A549 (cell line): Measurements from ENCODE around the gene SLC29A4. TPM values are rescaled to one million over a fixed set of nuclear protein-coding genes. Genes with fewer than 3 reads are reported as not detected.
"Not testable (repeated sequence)": the region's sequence is repeated elsewhere in the genome, so short reads cannot be mapped to it uniquely, and the experiment has no call there.

Source experiments
- ATAC-seq, 2 experiments: fragments of 200-7000 bp in 1 of 2; fragments of >200 bp in 1 of 2; cut with Nextera tagmentation in 1 of 2; cut with Tn5 transposase in 1 of 2; 3 replicates each; pipeline versions ENCODE4 v1.8.0 to v1.9.1; 2018 to 2020; ENCODE audit warnings: mild to moderate bottlenecking in 1 of 2, moderate library complexity in 1 of 2
- CTCF ChIA-PET: fragments of 300-600 bp; sonication (Branson Sonifier 250); formaldehyde crosslinking; extraction: SDS; loops from one replicate; lab custom pipeline; 2021; ENCODE audit warnings: antibody characterized with exemption, inconsistent platforms; lab: Yijun Ruan, JAX
- POLR2A ChIA-PET: fragments of 350-600 bp; formaldehyde crosslinking; extraction: SDS; loops from one replicate; lab custom pipeline; 2021; ENCODE audit warnings: antibody characterized with exemption, inconsistent platforms; lab: Yijun Ruan, JAX
- DNase-seq, 2 experiments: peaks; one replicate each; pipeline versions ENCODE4 v3.0.0 to v3.0.0-alpha.2; 2011 to 2016; ENCODE audit warnings: low read depth in 1 of 2, low spot score in 1 of 2
- FAIRE-seq: peaks from 2 replicates; lab custom pipeline; 2011; peaks lifted over from hg19 to GRCh38; lab: Jason Lieb, UNC
- H3K27ac ChIP-seq, 2 experiments: fragments of >200 bp; sonication (Bioruptor Twin); formaldehyde crosslinking; 3 replicates each; pipeline ENCODE4 v1.5.1; 2016 to 2017
- H3K4me1 ChIP-seq: fragments of >200 bp; sonication (Bioruptor Twin); formaldehyde crosslinking; 3 replicates; pipeline ENCODE4 v1.6.1; 2016
- H3K4me2 ChIP-seq: fragments of >200 bp; sonication (Bioruptor Twin); formaldehyde crosslinking; 3 replicates; pipeline ENCODE4 v1.6.1; 2016
- H3K4me3 ChIP-seq: fragments of >200 bp; sonication (Bioruptor Twin); formaldehyde crosslinking; 3 replicates; pipeline ENCODE4 v1.5.1; 2016
- H3K9me3 ChIP-seq: fragments of >200 bp; sonication (Bioruptor Twin); formaldehyde crosslinking; 3 replicates; pipeline ENCODE4 v1.6.1; 2016
- BHLHE40 ChIP-seq: IDR thresholded peaks from 2 replicates; pipeline ENCODE4 v1.6.1; 2012; ENCODE audit warnings: low read depth, low read length, inconsistent platforms
- CHD4 ChIP-seq: fragments of 200-600 bp; sonication (generic); IDR thresholded peaks from 2 replicates; pipeline ENCODE4 v1.6.1; 2016; ENCODE audit warnings: antibody characterized with exemption, mild to moderate bottlenecking, borderline replicate concordance
- EHMT2 ChIP-seq: fragments of 200-600 bp; sonication (generic); IDR thresholded peaks from 2 replicates; pipeline ENCODE4 v1.6.1; 2016; ENCODE audit warnings: antibody characterized with exemption, low read depth, mild to moderate bottlenecking, moderate library complexity
- EP300 ChIP-seq, 2 experiments: fragments of >200 bp; sonication (Bioruptor Twin); formaldehyde crosslinking; IDR thresholded peaks; 2 replicates in 1 of 2; 3 replicates in 1 of 2; pipeline ENCODE4 v1.6.1; 2016 to 2017
- FOSL2 ChIP-seq, 2 experiments: fragments of 450-650 bp in 1 of 2; fragments of >200 bp in 1 of 2; sonication (Bioruptor Twin) in 1 of 2; formaldehyde crosslinking; IDR thresholded peaks; 2 replicates each; pipeline versions ENCODE4 v1.5.0 to v1.6.1; 2016 to 2020; ENCODE audit warnings: mild to moderate bottlenecking in 1 of 2, moderate library complexity in 1 of 2
- FOXS1 ChIP-seq: fragments of 250-450 bp; sonication (Bioruptor Pico); IDR thresholded peaks from 2 replicates; pipeline ENCODE4 v1.5.0; 2020; ENCODE audit warnings: mild to moderate bottlenecking, moderate library complexity
- HDAC2 ChIP-seq: fragments of 200-600 bp; sonication (generic); IDR thresholded peaks from 2 replicates; pipeline ENCODE4 v1.6.1; 2016
- HEYL ChIP-seq: fragments of 250-450 bp; sonication (Bioruptor Pico); IDR thresholded peaks from 2 replicates; pipeline ENCODE4 v1.8.0; 2021; ENCODE audit warnings: mild to moderate bottlenecking, moderate library complexity
- HMGXB4 ChIP-seq: fragments of 250-450 bp; sonication (Bioruptor Pico); IDR thresholded peaks from 2 replicates; pipeline ENCODE4 v1.5.0; 2021; ENCODE audit warnings: mild to moderate bottlenecking, moderate library complexity, borderline replicate concordance
- HOXA7 ChIP-seq: fragments of 250-450 bp; sonication (Bioruptor Pico); IDR thresholded peaks from 2 replicates; pipeline ENCODE4 v1.5.0; 2020; ENCODE audit warnings: mild to moderate bottlenecking, moderate library complexity
- JUN ChIP-seq, 2 experiments: fragments of >200 bp; sonication (Bioruptor Twin); formaldehyde crosslinking; IDR thresholded peaks; 2 replicates in 1 of 2; 3 replicates in 1 of 2; pipeline ENCODE4 v1.6.1; 2016 to 2017
- KDM1A ChIP-seq: fragments of 200-600 bp; sonication (generic); IDR thresholded peaks from 2 replicates; pipeline ENCODE4 v1.6.1; 2016; ENCODE audit warnings: low read depth, mild to moderate bottlenecking
- NFE2L2 ChIP-seq: fragments of 150-350 bp; conservative IDR thresholded peaks from 2 replicates; pipeline ENCODE4 v1.6.1; 2014; ENCODE audit warnings: low read length
- PHF8 ChIP-seq: fragments of 200-600 bp; sonication (generic); IDR thresholded peaks from 2 replicates; pipeline ENCODE4 v1.6.1; 2016; ENCODE audit warnings: low read depth, mild to moderate bottlenecking, antibody characterized with exemption, moderate library complexity, borderline replicate concordance
- POLR2AphosphoS2 ChIP-seq: conservative IDR thresholded peaks from 2 replicates; pipeline ENCODE4 v1.6.1; 2012; ENCODE audit warnings: low read length, improper control_type of control experiment, inconsistent platforms
- RAD21 ChIP-seq, 2 experiments: fragments of >200 bp in 1 of 2; sonication (Bioruptor Twin) in 1 of 2; formaldehyde crosslinking in 1 of 2; IDR thresholded peaks in 1 of 2; conservative IDR thresholded peaks in 1 of 2; 2 replicates in 1 of 2; 3 replicates in 1 of 2; pipeline ENCODE4 v1.6.1; 2012 to 2018; ENCODE audit warnings: inconsistent platforms in 1 of 2
- RARB ChIP-seq: fragments of 250-450 bp; sonication (Bioruptor Pico); IDR thresholded peaks from 2 replicates; pipeline ENCODE4 v1.8.0; 2021; ENCODE audit warnings: mild to moderate bottlenecking, moderate library complexity
- RFX5 ChIP-seq: fragments of 450-650 bp; IDR thresholded peaks from 2 replicates; pipeline ENCODE4 v1.7.1; 2014; ENCODE audit warnings: antibody characterized with exemption, mild to moderate bottlenecking, moderate library complexity
- SMC3 ChIP-seq: fragments of >200 bp; sonication (Bioruptor Twin); formaldehyde crosslinking; IDR thresholded peaks from 3 replicates; pipeline ENCODE4 v1.6.1; 2018; ENCODE audit warnings: inconsistent platforms
- TFCP2L1 ChIP-seq: fragments of 250-450 bp; sonication (Bioruptor Pico); IDR thresholded peaks from 2 replicates; pipeline ENCODE4 v1.5.0; 2021; ENCODE audit warnings: mild to moderate bottlenecking
- TP53 ChIP-seq: fragments of 250-450 bp; sonication (Bioruptor Pico); IDR thresholded peaks from 2 replicates; pipeline ENCODE4 v1.5.0; 2021; ENCODE audit warnings: mild to moderate bottlenecking, moderate library complexity
- ZFP36 ChIP-seq: fragments of 450-650 bp; IDR thresholded peaks from 2 replicates; pipeline ENCODE4 v1.6.1; 2014; ENCODE audit warnings: borderline replicate concordance; ENCODE audit not compliant: partially characterized antibody
- ZSCAN20 ChIP-seq: fragments of 250-450 bp; sonication (Bioruptor Pico); IDR thresholded peaks from 2 replicates; pipeline ENCODE4 v1.8.0; 2022; ENCODE audit warnings: mild to moderate bottlenecking, moderate library complexity
- WGBS: methylation state at CpG from one replicate; pipeline ENCODE4 v1.1.6; 2017; ENCODE audit errors: missing lambda C conversion rate; 5-methylcytosine and 5-hydroxymethylcytosine counted together
- polyA plus RNA-seq, 4 experiments: library from polyadenylated mRNA; depleted of rRNA in 3 of 4; stranded (reverse); fragments of >200 nt; fragmentation: RNase III in 1 of 4; extraction: RNeasy Plus Mini Kit Qiagen cat#74134 plus additional on column Dnase treatment in 1 of 4; gene quantifications; 2 replicates in 3 of 4; 3 replicates in 1 of 4; pipeline ENCODE4 v1.2.3, GENCODE V29; 2011 to 2017
- TF ChIP-seq, protein P1 (sequence below): fragments of >200 bp; sonication (Bioruptor Twin); formaldehyde crosslinking; IDR thresholded peaks from 3 replicates; pipeline ENCODE4 v1.5.1; 2016

The SLC29A4 gene
- polyA plus RNA-seq, 2 of the 4 experiments (the other 2 are of a cell fraction) = 11.5 to 12.6 TPM

GRCh38 chr7:5322621-5323410 lies 40.1 kb downstream of the SLC29A4 start:
- TF ChIP-seq RAD21 (conservative IDR thresholded peaks at IDR 0.05 in 1 of 2, IDR thresholded peaks at IDR 0.05 in 1 of 2) (no peak), ZSCAN20 (CRISPR knock-in tag) (no peak), BHLHE40 (no peak), RARB (CRISPR knock-in tag) (no peak), FOXS1 (CRISPR knock-in tag) (no peak), RFX5 (no peak), POLR2AphosphoS2 (no peak), HMGXB4 (CRISPR knock-in tag) (no peak), HEYL (CRISPR knock-in tag) (no peak), SMC3 (no peak), CHD4 (no peak)
- TF ChIP-seq, protein P1, sequence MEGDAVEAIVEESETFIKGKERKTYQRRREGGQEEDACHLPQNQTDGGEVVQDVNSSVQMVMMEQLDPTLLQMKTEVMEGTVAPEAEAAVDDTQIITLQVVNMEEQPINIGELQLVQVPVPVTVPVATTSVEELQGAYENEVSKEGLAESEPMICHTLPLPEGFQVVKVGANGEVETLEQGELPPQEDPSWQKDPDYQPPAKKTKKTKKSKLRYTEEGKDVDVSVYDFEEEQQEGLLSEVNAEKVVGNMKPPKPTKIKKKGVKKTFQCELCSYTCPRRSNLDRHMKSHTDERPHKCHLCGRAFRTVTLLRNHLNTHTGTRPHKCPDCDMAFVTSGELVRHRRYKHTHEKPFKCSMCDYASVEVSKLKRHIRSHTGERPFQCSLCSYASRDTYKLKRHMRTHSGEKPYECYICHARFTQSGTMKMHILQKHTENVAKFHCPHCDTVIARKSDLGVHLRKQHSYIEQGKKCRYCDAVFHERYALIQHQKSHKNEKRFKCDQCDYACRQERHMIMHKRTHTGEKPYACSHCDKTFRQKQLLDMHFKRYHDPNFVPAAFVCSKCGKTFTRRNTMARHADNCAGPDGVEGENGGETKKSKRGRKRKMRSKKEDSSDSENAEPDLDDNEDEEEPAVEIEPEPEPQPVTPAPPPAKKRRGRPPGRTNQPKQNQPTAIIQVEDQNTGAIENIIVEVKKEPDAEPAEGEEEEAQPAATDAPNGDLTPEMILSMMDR = no peak
- CTCF ChIA-PET = interaction anchor here (2.4 kb wide), 1 partner anchor 43 kb away, joined by 7 read pairs; no protein-coding TSS in a partner anchor
- 97% methylated on average over 22 of the region's 29 CpGs for WGBS
- H3K4me1 ChIP-seq = no peaks in the 10 kb centered on the region
- H3K27ac ChIP-seq = no peak overlapping the region
- POLR2A ChIA-PET = no interaction called here
- no peak overlapping the region for H3K4me2 ChIP-seq
- DNase-seq = no peak
- FAIRE-seq = no peak
- peaks cover 13% of the 10 kb centered on the region for H3K9me3 ChIP-seq
- H3K4me3 ChIP-seq = no peak overlapping the region
- no peak for ATAC-seq

GRCh38 chr7:5323800-5324781 lies 41.3 kb downstream of the SLC29A4 start:
- DNase-seq, POLR2A ChIA-PET, CTCF ChIA-PET, FAIRE-seq, H3K4me1 ChIP-seq, H3K4me2 ChIP-seq, H3K27ac ChIP-seq, H3K4me3 ChIP-seq, H3K9me3 ChIP-seq: not testable (repeated sequence)
- WGBS = 96% methylated on average over 18 of the region's 31 CpGs
- 0 out of 6 replicates have a peak, but pooled peaks of 1 of the 2 experiments have one; percentile 30 for ATAC-seq

GRCh38 chr7:5324961-5325360 lies 42.2 kb downstream of the SLC29A4 start:
- no peak overlapping the region for H3K4me3 ChIP-seq
- ChIA-PET CTCF (interaction anchor here (1.1 kb wide), 1 partner anchor 125 kb away, joined by 3 read pairs; no protein-coding TSS in a partner anchor), POLR2A (no interaction called here)
- no peak overlapping the region for H3K27ac ChIP-seq
- no peak for FAIRE-seq
- DNase-seq = no peak
- 0 out of 3 replicates have a peak, but pooled peaks cover 3% of the 10 kb centered on the region for H3K9me3 ChIP-seq
- H3K4me2 ChIP-seq = no peak overlapping the region
- 95% methylated on average over 10 of the region's 10 CpGs for WGBS
- TF ChIP-seq KDM1A (no peak), EHMT2 (no peak), NFE2L2 (no peak), EP300 (IDR thresholded peaks at IDR 0.05) (no peak), TFCP2L1 (no peak), TP53 (CRISPR knock-in tag) (no peak), ZFP36 (no peak), PHF8 (no peak), RARB (CRISPR knock-in tag) (no peak), HOXA7 (CRISPR knock-in tag) (no peak), BHLHE40 (no peak), RFX5 (no peak), FOSL2 (IDR thresholded peaks at IDR 0.05) (no peak), FOSL2 (CRISPR knock-in tag; IDR thresholded peaks at IDR 0.05) (no peak), POLR2AphosphoS2 (no peak), HDAC2 (no peak), JUN (IDR thresholded peaks at IDR 0.05) (no peak)
- ATAC-seq = no peak
- H3K4me1 ChIP-seq = no peaks in the 10 kb centered on the region
